Mammary epithelial cell (primary cell): Measurements from ENCODE around the gene LY6G6D.

Experiments
- EZH2 ChIP-seq: IDR thresholded peaks from 2 replicates; pipeline ENCODE4 v1.6.1; 2012; ENCODE audit warnings: low read length, inconsistent platforms, borderline replicate concordance
- TF ChIP-seq, protein P1 (sequence below), 2 donors: IDR thresholded peaks in 1 of 2; conservative IDR thresholded peaks in 1 of 2; 2 replicates each; pipeline ENCODE4 v1.5.1; 2011 to 2012; ENCODE audit warnings: inconsistent platforms in 2 of 2, low read length in 2 of 2, mild to moderate bottlenecking in 2 of 2, control low read depth in 1 of 2, low read depth in 1 of 2; ENCODE audit not compliant: insufficient read depth in 1 of 2; ENCODE audit errors: extremely low read depth in 1 of 2

DNA sequence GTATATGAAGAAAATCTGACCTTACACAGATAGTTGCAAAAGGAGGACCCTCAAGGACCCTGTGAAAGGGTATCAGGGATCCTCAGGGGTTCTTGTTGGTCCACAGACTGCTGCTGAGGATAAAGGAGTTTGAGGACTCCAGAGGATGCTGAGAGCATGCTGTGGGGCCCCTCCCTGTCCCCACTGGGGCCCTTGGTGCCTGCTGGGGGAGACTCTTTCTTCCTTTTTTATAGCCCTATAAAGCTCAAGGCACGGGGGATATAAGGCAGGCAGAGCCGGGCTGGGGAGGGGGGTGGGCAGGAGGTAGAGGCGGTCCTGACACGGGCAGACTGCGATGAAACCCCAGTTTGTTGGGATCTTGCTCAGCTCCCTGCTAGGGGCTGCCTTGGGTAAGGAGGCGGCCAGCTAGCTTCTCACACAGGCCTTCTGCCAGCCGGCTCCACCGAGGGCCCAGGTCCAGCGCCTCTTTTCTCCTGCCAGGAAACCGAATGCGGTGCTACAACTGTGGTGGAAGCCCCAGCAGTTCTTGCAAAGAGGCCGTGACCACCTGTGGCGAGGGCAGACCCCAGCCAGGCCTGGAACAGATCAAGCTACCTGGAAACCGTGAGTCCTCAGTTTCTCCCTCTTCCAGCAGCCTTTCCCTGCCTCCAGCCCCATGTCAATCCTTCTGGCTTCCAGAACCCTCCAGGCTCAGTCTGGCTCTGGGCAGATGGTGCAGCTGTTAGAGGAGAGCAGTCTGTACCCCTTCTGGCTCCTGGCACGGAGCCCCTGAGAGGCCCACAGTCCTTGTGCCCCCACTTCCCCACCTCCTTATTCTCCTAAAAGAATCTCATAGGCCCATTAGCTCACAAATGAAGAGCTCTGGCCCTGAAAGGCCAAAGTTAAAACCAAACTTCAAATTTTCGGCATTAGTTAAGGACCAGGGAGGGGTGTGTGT is at the start of gene LY6G6D:
- TF ChIP-seq, protein P1, sequence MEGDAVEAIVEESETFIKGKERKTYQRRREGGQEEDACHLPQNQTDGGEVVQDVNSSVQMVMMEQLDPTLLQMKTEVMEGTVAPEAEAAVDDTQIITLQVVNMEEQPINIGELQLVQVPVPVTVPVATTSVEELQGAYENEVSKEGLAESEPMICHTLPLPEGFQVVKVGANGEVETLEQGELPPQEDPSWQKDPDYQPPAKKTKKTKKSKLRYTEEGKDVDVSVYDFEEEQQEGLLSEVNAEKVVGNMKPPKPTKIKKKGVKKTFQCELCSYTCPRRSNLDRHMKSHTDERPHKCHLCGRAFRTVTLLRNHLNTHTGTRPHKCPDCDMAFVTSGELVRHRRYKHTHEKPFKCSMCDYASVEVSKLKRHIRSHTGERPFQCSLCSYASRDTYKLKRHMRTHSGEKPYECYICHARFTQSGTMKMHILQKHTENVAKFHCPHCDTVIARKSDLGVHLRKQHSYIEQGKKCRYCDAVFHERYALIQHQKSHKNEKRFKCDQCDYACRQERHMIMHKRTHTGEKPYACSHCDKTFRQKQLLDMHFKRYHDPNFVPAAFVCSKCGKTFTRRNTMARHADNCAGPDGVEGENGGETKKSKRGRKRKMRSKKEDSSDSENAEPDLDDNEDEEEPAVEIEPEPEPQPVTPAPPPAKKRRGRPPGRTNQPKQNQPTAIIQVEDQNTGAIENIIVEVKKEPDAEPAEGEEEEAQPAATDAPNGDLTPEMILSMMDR (conservative IDR thresholded peaks at IDR 0.05 in 1 of 2, IDR thresholded peaks at IDR 0.05 in 1 of 2; ENCODE audit: extremely low read depth in 1 of 2, insufficient read depth in 1 of 2, low read depth in 1 of 2, low read length in 2 of 2), result no peak
- TF ChIP-seq EZH2, result no peak
